ENCODE data around the gene ARHGEF28.

ARHGEF28 gene

GRCh38 chr5:73776405-73776804 lies 150.4 kb downstream of the ARHGEF28 start:
- no peak overlapping the region for H3K27ac ChIP-seq (replicated peaks)
- no peak overlapping the region for H3K4me3 ChIP-seq (replicated peaks; ENCODE audit: insufficient read depth, low read length)
- H3K27me3 ChIP-seq (ENCODE audit: insufficient read depth, poor library complexity, severe bottlenecking), result no peaks in the 10 kb centered on the region
- no peak for DNase-seq (ENCODE audit: low read depth in 1 of 2, low spot score in 1 of 2)
- TF ChIP-seq, protein P1, sequence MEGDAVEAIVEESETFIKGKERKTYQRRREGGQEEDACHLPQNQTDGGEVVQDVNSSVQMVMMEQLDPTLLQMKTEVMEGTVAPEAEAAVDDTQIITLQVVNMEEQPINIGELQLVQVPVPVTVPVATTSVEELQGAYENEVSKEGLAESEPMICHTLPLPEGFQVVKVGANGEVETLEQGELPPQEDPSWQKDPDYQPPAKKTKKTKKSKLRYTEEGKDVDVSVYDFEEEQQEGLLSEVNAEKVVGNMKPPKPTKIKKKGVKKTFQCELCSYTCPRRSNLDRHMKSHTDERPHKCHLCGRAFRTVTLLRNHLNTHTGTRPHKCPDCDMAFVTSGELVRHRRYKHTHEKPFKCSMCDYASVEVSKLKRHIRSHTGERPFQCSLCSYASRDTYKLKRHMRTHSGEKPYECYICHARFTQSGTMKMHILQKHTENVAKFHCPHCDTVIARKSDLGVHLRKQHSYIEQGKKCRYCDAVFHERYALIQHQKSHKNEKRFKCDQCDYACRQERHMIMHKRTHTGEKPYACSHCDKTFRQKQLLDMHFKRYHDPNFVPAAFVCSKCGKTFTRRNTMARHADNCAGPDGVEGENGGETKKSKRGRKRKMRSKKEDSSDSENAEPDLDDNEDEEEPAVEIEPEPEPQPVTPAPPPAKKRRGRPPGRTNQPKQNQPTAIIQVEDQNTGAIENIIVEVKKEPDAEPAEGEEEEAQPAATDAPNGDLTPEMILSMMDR (IDR thresholded peaks at IDR 0.05; ENCODE audit: insufficient read depth, low read length), result no peak
- TF ChIP-seq SPI1 (IDR thresholded peaks at IDR 0.05; ENCODE audit: borderline replicate concordance, low read depth) (no peak), POLR2AphosphoS5 (IDR thresholded peaks at IDR 0.05; ENCODE audit: low read depth) (no peak), GABPA (IDR thresholded peaks at IDR 0.05; ENCODE audit: low read depth) (no peak)
- TF ChIP-seq, protein P2, sequence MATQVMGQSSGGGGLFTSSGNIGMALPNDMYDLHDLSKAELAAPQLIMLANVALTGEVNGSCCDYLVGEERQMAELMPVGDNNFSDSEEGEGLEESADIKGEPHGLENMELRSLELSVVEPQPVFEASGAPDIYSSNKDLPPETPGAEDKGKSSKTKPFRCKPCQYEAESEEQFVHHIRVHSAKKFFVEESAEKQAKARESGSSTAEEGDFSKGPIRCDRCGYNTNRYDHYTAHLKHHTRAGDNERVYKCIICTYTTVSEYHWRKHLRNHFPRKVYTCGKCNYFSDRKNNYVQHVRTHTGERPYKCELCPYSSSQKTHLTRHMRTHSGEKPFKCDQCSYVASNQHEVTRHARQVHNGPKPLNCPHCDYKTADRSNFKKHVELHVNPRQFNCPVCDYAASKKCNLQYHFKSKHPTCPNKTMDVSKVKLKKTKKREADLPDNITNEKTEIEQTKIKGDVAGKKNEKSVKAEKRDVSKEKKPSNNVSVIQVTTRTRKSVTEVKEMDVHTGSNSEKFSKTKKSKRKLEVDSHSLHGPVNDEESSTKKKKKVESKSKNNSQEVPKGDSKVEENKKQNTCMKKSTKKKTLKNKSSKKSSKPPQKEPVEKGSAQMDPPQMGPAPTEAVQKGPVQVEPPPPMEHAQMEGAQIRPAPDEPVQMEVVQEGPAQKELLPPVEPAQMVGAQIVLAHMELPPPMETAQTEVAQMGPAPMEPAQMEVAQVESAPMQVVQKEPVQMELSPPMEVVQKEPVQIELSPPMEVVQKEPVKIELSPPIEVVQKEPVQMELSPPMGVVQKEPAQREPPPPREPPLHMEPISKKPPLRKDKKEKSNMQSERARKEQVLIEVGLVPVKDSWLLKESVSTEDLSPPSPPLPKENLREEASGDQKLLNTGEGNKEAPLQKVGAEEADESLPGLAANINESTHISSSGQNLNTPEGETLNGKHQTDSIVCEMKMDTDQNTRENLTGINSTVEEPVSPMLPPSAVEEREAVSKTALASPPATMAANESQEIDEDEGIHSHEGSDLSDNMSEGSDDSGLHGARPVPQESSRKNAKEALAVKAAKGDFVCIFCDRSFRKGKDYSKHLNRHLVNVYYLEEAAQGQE (IDR thresholded peaks at IDR 0.05; ENCODE audit: insufficient replicate concordance, low read depth), result no peak

DNA sequence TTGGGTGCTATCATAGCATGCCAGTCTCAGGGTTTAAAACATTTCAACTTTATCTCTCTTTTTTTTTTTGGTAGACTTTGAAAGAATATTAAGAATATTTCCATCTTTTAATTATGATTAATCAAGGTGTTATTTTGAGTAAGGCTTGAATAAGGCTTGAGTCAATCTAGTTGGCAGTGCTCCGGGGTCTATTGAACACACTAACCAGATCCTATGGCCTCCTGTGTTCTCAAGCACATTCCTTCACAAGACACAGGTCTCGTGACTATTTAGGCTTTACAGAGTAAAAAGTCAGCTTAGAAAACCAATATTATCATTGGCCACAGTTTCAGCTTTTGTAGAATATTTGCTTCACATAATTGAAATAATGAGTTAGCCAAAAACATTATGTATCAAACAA lies 151.2 kb downstream of the ARHGEF28 start:
- Histone ChIP-seq H3K27ac (replicated peaks) (no peak overlapping the region), H3K4me3 (replicated peaks; ENCODE audit: insufficient read depth, low read length) (no peak overlapping the region), H3K27me3 (ENCODE audit: insufficient read depth, poor library complexity, severe bottlenecking) (no peaks in the 10 kb centered on the region)
- TF ChIP-seq SPI1 (IDR thresholded peaks at IDR 0.05; ENCODE audit: borderline replicate concordance, low read depth), result no peak
- no peak for TF ChIP-seq GABPA (IDR thresholded peaks at IDR 0.05; ENCODE audit: low read depth)
- TF ChIP-seq, protein P1 (IDR thresholded peaks at IDR 0.05; ENCODE audit: insufficient read depth, low read length), result no peak
- no peak for TF ChIP-seq POLR2AphosphoS5 (IDR thresholded peaks at IDR 0.05; ENCODE audit: low read depth)
- TF ChIP-seq, protein P2 (IDR thresholded peaks at IDR 0.05; ENCODE audit: insufficient replicate concordance, low read depth), result no peak
- no peak for DNase-seq (ENCODE audit: low read depth in 1 of 2, low spot score in 1 of 2)

DNA sequence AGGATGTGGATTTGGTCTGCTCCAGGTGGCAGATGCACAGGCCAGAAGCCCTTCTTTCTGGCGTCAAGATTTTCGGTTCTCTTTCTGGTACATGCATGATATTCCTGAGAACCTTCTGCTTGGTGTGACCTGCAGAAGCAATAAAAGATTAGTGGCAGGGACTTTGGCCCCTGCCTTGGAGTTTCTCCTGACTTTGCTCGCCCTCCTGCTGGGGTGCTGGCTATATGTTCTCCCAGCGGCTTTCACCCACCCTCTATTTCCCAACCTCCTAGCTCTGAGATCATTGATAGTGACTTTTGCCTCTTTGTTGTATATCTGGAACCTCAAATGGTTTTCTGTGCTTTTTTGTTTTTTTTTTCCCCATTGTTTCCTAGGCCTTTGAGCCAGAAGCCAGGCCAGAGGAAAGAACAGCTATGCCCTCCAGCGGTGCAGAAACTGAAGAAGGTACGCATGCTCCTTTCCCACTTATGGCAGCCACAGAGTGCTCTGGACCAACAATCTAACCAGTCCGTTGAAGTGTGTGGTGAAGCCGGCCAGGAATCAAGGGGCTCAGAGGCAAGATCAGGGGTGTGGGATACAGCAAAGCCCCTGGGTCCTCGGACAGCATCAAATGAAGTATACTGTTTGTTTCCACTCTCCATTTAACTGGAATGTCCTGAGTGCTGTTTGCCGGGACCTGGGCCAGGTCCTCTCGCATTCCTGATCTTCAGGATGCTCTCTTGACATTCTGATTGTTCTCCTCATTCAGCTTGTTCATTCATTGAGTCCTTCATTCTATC lies 154.5 kb downstream of the ARHGEF28 start:
- no peak overlapping the region for H3K4me3 ChIP-seq (replicated peaks; ENCODE audit: insufficient read depth, low read length)
- no peak for DNase-seq (ENCODE audit: low read depth in 1 of 2, low spot score in 1 of 2)
- no peak overlapping the region for H3K27ac ChIP-seq (replicated peaks)
- TF ChIP-seq, protein P2 (IDR thresholded peaks at IDR 0.05; ENCODE audit: insufficient replicate concordance, low read depth), result no peak
- TF ChIP-seq GABPA (IDR thresholded peaks at IDR 0.05; ENCODE audit: low read depth), result no peak
- no peak for TF ChIP-seq POLR2AphosphoS5 (IDR thresholded peaks at IDR 0.05; ENCODE audit: low read depth)
- TF ChIP-seq SPI1 (IDR thresholded peaks at IDR 0.05; ENCODE audit: borderline replicate concordance, low read depth), result no peak
- H3K27me3 ChIP-seq (ENCODE audit: insufficient read depth, poor library complexity, severe bottlenecking), result no peaks in the 10 kb centered on the region

Measured in HL-60 (cell line).